Endodermal cell (in vitro differentiated cells): ENCODE data around the gene GALNT17. TPM values are rescaled to one million over a fixed set of nuclear protein-coding genes. Genes with fewer than 3 reads are reported as not detected.
"Not testable (repeated sequence)": the region's sequence is repeated elsewhere in the genome, so short reads cannot be mapped to it uniquely, and the experiment has no call there.

ENCODE experiments used
- DNase-seq: peaks from one replicate; pipeline ENCODE4 v3.0.0-alpha.2; 2017
- H3K27ac ChIP-seq: 2 replicates; pipeline ENCODE4 v1.5.1; 2013; ENCODE audit warnings: mild to moderate bottlenecking, low read depth, low read length, moderate library complexity
- H3K27me3 ChIP-seq: 2 replicates; pipeline ENCODE4 v1.6.1; 2013; ENCODE audit warnings: mild to moderate bottlenecking, low read length, moderate library complexity; ENCODE audit not compliant: insufficient read depth, control insufficient read depth, poor library complexity, severe bottlenecking
- H3K36me3 ChIP-seq: 2 replicates; pipeline ENCODE4 v1.7.0; 2013; ENCODE audit warnings: mild to moderate bottlenecking, low read length, moderate library complexity; ENCODE audit not compliant: control insufficient read depth, insufficient read depth
- H3K4me1 ChIP-seq: one replicate; pipeline ENCODE4 v1.7.0; 2013; ENCODE audit warnings: low read length; ENCODE audit not compliant: control insufficient read depth, insufficient read depth
- H3K4me3 ChIP-seq: 2 replicates; pipeline ENCODE4 v1.5.1; 2013; ENCODE audit warnings: mild to moderate bottlenecking, low read length, moderate library complexity
- H3K9ac ChIP-seq: 2 replicates; pipeline ENCODE4 v1.6.1; 2013; ENCODE audit warnings: mild to moderate bottlenecking, low read length, moderate library complexity; ENCODE audit not compliant: poor library complexity, severe bottlenecking; ENCODE audit errors: extremely low read depth
- H3K9me3 ChIP-seq: 2 replicates; pipeline ENCODE4 v1.6.1; 2013; ENCODE audit warnings: mild to moderate bottlenecking, low read length, moderate library complexity; ENCODE audit not compliant: control insufficient read depth
- H3K27ac Mint-ChIP-seq: 2 replicates; pipeline ENCODE4 v1.8.0; 2020; ENCODE audit warnings: mixed read lengths
- H3K27me3 Mint-ChIP-seq: 2 replicates; pipeline ENCODE4 v1.8.0; 2021; ENCODE audit warnings: mild to moderate bottlenecking, mixed read lengths; ENCODE audit not compliant: insufficient read depth
- H3K36me3 Mint-ChIP-seq: 2 replicates; pipeline ENCODE4 v1.8.0; 2020; ENCODE audit warnings: low read depth, mixed read lengths
- H3K4me1 Mint-ChIP-seq: 2 replicates; pipeline ENCODE4 v1.8.0; 2020; ENCODE audit warnings: mixed read lengths
- H3K4me3 Mint-ChIP-seq: 2 replicates; pipeline ENCODE4 v1.8.0; 2020; ENCODE audit warnings: mild to moderate bottlenecking, moderate library complexity, mixed read lengths
- H3K9me3 Mint-ChIP-seq: 2 replicates; pipeline ENCODE4 v1.8.0; 2020; ENCODE audit warnings: mild to moderate bottlenecking, mixed read lengths
- WGBS, 2 experiments: methylation state at CpG; one replicate each; pipeline versions ENCODE4 v1.1.5 to v1.1.7; 2013; ENCODE audit warnings: missing lambda C conversion rate in 2 of 2, mixed read lengths in 1 of 2; ENCODE audit not compliant: insufficient coverage in 1 of 2, insufficient read length in 1 of 2; 5-methylcytosine and 5-hydroxymethylcytosine counted together
- total RNA-seq, 2 donors: library from RNA; stranded (reverse); fragmentation: NEBNext Ultra II Directional in 1 of 2; extraction: Animal tissue kit (Norgen Biotek cat#: 25700) in 1 of 2; gene quantifications; 2 replicates in 1 of 2; 3 replicates in 1 of 2; pipeline ENCODE4 v1.2.1, GENCODE V29; 2021
- TF ChIP-seq, protein P1 (sequence below): fragments of 200-600 bp; sonication (generic); conservative IDR thresholded peaks from 2 replicates; pipeline ENCODE4 v1.5.0; 2021; ENCODE audit warnings: antibody characterized with exemption, mild to moderate bottlenecking

The GALNT17 gene
- total RNA-seq, 2 donors from 2014 or later, result 60.4 to 61.3 TPM

DNA sequence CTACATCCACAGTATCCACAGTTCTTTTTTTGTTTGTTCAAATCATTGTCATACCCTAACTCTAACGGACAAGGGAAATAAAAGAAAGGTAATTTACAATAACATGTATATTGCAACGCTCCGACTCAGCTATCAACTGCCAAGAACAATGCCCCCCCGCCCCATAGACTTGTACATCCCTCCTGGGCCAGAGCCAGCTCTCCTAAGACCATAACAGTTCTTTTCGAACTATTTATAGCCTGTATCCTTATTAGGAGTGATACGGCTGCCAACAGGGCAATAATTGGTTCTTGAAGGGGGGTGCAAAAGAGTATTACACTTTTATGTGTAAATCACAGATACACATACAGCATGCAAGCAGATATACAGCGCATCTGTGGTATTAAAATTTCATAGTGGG, 495.7 kb downstream of the GALNT17 start:
- Histone ChIP-seq H3K4me3 (no peak overlapping the region), H3K9ac (no peak overlapping the region), H3K9me3 (no peaks in the 10 kb centered on the region), H3K36me3 (peaks cover 9% of the 10 kb centered on the region), H3K27me3 (no peaks in the 10 kb centered on the region), H3K4me1 (no peaks in the 10 kb centered on the region), H3K27ac (no peak overlapping the region)
- Mint-ChIP-seq H3K27ac (no peak overlapping the region), H3K4me1 (peaks cover 2% of the 10 kb centered on the region), H3K4me3 (no peak overlapping the region), H3K9me3 (no peaks in the 10 kb centered on the region), H3K36me3 (peaks cover 9% of the 10 kb centered on the region), H3K27me3 (no peaks in the 10 kb centered on the region)
- 93 to 100% methylated on average over 3 to 6 of the region's 7 CpGs for WGBS, 2 experiments
- TF ChIP-seq, protein P1, sequence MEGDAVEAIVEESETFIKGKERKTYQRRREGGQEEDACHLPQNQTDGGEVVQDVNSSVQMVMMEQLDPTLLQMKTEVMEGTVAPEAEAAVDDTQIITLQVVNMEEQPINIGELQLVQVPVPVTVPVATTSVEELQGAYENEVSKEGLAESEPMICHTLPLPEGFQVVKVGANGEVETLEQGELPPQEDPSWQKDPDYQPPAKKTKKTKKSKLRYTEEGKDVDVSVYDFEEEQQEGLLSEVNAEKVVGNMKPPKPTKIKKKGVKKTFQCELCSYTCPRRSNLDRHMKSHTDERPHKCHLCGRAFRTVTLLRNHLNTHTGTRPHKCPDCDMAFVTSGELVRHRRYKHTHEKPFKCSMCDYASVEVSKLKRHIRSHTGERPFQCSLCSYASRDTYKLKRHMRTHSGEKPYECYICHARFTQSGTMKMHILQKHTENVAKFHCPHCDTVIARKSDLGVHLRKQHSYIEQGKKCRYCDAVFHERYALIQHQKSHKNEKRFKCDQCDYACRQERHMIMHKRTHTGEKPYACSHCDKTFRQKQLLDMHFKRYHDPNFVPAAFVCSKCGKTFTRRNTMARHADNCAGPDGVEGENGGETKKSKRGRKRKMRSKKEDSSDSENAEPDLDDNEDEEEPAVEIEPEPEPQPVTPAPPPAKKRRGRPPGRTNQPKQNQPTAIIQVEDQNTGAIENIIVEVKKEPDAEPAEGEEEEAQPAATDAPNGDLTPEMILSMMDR, result no peak
- DNase-seq, result no peak

DNA sequence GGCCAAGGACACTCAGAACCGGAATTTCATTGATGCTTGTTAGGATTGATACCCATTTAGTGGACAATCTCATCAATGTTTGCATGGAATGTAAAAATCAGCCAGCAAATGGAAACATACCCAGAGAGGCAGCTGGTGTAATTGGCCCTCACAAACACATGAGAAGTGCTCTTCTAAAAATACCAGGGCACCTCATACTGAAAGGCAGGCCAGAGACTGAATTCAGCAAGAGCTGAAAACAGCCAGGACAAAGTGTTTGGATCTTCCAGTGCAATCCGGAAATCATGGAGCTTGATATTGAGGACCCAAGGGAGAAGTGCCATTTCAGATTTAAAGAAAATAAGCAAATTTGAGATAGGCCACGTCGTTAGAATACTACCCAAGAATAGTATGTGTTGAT, 498.6 kb downstream of the GALNT17 start:
- no peaks in the 10 kb centered on the region for H3K9me3 ChIP-seq
- no peaks in the 10 kb centered on the region for H3K27me3 ChIP-seq
- WGBS, 2 experiments, result 92 to 100% methylated on average over 4 of the region's 4 CpGs
- TF ChIP-seq, protein P1, result no peak
- Mint-ChIP-seq H3K4me1 (peaks cover 20% of the 10 kb centered on the region), H3K27me3 (no peaks in the 10 kb centered on the region), H3K4me3 (no peak overlapping the region), H3K27ac (no peak overlapping the region), H3K9me3 (no peaks in the 10 kb centered on the region), H3K36me3 (peaks cover 2% of the 10 kb centered on the region)
- H3K36me3 ChIP-seq, result peaks cover 5% of the 10 kb centered on the region
- no peak overlapping the region for H3K4me3 ChIP-seq
- no peak overlapping the region for H3K27ac ChIP-seq
- H3K4me1 ChIP-seq, result peaks cover 2% of the 10 kb centered on the region
- H3K9ac ChIP-seq, result no peak overlapping the region
- no peak for DNase-seq

DNA sequence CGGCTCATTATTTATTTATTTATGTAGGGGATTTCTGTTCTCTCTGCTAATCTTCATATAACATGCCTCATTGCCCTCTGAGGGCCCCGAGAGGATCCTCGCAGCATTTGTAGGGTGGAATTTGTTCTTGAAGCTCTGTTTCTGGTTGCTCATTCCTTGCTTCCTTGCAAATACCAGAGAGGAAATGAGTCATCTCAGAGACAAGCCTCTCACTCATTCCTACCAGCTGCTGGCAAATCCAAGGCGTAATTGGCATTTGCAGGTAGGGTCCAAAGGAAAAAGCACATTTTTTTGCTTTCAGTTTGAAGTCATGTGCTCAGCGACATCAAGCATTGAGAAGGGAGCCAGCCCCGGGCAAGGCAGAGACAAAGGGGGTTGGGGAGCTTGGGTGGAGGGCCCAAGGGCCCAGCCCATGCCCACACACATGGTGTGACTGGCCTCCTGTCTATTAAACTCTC, 501.6 kb downstream of the GALNT17 start:
- Histone ChIP-seq H3K4me1 (peaks cover 6% of the 10 kb centered on the region), H3K36me3 (no peaks in the 10 kb centered on the region), H3K27me3 (no peaks in the 10 kb centered on the region), H3K27ac (peak overlapping the region; percentile 15), H3K9me3 (no peaks in the 10 kb centered on the region), H3K4me3 (no peak overlapping the region), H3K9ac (no peak overlapping the region)
- Mint-ChIP-seq H3K9me3 (no peaks in the 10 kb centered on the region), H3K36me3 (peaks cover 5% of the 10 kb centered on the region), H3K4me3 (no peak overlapping the region), H3K27ac (peak overlapping the region; percentile 83), H3K27me3 (no peaks in the 10 kb centered on the region), H3K4me1 (peaks cover 34% of the 10 kb centered on the region)
- TF ChIP-seq, protein P1, result no peak
- peak; percentile 79 for DNase-seq
- WGBS, 2 experiments, result 0 to 53% methylated on average over 1 to 6 of the region's 6 CpGs

DNA sequence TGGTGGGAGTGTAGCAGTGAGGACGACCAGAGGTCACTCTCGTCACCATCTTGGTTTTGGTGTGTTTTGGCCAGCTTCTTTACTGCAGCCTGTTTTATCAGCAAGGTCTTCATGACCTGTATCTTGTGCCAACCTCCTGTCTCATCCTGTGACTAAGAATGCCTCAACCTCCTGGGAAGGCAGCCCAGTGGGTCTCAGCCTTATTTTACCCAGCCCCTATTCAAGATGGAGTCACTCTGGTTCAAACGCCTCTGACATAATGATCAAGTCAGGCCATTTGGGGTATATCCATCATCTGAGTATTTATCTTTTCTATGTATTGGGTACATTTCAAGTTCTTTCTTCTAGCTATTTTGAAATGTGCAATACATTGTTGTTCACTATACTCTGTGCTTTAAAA, 503.9 kb downstream of the GALNT17 start:
- 83 to 91% methylated on average over 2 to 3 of the region's 3 CpGs for WGBS, 2 experiments
- not testable (repeated sequence) for H3K36me3 Mint-ChIP-seq, H3K4me3 ChIP-seq, DNase-seq, H3K4me3 Mint-ChIP-seq, H3K4me1 ChIP-seq, H3K36me3 ChIP-seq, H3K9me3 Mint-ChIP-seq, H3K9ac ChIP-seq, H3K27me3 Mint-ChIP-seq, H3K27me3 ChIP-seq, H3K27ac ChIP-seq, H3K9me3 ChIP-seq
- peak overlapping the region; percentile 71 for H3K27ac Mint-ChIP-seq
- peaks cover 45% of the 10 kb centered on the region for H3K4me1 Mint-ChIP-seq
